HG03103 (cell line): Measurements from ENCODE around the gene CACNB4.
A peak's percentile ranks its signal among the peaks of the same experiment; 100 is the strongest.
"Not testable (repeated sequence)": the region's sequence is repeated elsewhere in the genome, so short reads cannot be mapped to it uniquely, and the experiment has no call there.

ENCODE experiments used
- ATAC-seq: cut with Tn5 transposase; IDR thresholded peaks from one replicate; pipeline ENCODE4 v1.9.1; 2021; ENCODE audit warnings: low read depth; ENCODE audit not compliant: unreplicated experiment

CACNB4 gene

DNA sequence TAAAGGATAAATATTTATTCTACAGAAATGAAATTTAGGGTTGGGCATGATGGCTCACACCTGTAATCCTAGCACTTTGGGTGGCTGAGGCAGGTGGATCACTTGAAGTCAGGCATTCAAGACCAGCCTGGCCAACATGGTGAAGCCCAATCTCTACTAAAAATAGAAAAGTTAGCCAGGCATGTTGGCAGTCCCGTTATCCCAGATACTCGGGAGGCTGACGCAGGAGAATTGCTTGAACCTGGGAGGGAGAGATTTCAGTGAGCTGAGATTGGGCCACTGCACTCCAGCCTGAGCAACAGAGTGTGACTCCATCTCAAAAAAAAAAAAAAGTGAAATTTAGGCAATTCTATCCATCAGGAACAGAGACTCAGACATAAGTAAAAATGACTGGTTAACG, 8.1 kb downstream of the CACNB4 start:
- ATAC-seq = not testable (repeated sequence)

DNA sequence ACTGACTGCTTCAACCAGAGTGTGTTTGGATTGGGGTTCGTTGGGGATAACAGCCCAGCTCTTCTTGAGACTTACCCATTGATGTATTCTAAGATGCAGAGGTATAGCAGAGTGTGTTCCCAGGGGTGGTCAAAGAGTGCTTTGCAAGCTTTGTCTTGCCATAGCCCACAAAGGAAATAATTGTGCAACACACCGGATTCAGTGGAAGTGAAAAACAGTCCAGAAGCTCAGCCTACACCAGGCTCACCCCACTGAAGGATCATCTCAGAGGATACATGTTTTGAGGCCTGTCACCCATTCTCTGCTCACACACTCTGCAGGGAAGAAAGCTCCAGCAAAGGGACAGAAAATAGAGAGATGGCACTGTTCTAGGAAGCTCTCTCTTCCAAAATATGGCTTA, 9.6 kb downstream of the CACNB4 start:
- no peak for ATAC-seq

DNA sequence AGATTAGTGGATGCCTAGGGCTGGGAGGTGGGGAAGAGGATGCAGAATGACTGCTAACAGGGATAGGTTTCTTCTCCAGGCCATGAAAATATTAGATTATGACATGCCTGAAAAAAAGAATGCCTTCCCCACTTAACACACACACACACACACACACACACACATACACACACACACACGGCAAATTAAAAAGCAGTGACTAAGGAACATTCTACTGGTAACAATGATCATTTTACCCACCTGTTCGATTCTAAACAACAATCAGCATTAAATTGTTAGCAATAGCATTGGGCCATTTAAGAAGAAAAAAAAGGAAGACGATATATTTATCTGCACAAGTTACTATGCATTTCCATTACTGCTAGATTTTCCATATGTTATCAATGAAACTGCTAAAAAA, 10.8 kb downstream of the CACNB4 start:
- ATAC-seq = no peak

DNA sequence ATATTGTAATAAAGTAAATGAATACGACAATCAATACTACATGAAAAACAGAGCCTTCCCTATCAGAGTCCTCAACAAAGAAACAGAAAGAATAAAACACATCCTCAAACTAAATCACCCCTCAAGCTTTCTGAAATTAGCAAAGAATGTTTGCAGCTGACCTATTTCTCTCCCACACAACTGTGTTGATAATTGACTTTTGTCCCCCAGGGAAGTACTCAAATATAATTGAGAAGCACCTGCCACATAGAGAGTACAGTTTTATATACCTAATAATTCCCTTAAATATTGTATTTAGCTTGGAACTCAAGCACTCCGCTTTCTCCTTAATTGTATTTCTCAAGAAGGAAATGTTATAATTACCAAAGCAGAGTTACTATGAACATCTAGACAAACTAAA, 12.6 kb downstream of the CACNB4 start:
- no peak for ATAC-seq

DNA sequence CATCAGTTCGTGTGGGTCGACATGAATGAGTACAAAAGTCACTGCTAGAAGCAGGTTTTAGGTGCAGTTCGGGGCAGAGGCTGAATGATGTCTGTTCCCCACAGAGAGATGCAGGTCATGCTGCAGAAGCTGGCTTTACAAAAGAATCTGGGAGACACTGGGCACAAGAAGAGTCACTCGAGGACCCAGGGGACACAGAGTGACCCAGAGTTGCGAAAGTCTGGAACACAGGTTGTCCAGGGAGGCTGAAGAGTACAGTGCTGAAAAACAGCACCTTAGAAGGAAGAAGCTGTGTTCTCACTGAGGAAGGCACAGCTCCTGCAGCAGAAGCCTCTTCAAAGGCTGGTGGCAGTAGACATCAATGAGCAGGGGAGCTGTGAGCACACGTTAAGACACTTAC, 14.8 kb downstream of the CACNB4 start:
- no peak for ATAC-seq

DNA sequence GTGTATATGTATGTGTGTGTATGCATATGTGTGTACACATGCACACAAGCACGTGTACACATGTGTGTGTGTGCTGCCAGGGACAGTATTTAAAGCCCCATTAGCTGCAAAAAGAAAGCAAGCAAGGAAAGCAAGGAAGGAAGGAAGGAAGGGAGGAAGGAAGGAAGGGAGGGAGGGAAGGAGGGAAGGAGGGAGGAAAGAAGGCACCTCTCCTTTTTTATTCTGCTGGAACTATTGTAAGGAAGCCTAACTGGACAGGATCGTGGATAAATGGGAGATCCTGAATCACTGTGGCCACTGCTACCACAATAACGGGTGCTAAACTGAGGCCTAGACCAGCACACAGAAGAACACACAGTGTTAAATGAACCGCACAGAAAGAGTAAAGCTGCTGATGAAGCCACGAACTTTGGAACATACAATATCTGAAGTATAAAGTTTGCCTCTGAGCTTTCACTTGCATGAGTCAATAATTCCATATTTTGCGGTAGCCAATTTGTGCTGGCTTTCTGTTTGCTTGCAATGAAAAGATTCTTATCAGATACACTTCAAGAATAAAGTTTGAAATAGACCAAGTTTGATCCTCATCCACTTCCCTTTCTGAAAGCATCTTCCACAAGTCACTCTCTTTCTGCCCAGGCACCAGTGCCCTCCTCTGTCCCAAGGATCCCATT, 15.5 kb downstream of the CACNB4 start:
- no peak for ATAC-seq

DNA sequence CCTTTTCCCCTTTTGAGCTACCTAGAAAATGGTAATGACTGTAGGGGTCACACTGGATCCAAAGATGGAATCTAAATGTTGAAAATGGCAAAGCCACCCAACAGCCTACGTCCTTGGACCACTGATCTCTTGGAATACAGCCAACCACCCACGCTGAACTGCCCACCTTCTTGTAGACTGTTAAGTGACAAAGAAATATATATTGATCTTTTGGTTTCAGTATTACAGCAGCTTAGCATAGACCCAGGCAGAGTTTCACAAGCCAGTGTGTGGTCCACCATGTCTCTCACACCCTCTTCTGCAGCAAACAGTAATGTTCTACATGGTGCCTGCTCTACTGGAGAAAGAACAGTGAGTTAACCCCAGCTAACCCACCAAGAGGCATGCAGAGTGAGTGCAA, 20.2 kb downstream of the CACNB4 start:
- ATAC-seq = peak; percentile 65

DNA sequence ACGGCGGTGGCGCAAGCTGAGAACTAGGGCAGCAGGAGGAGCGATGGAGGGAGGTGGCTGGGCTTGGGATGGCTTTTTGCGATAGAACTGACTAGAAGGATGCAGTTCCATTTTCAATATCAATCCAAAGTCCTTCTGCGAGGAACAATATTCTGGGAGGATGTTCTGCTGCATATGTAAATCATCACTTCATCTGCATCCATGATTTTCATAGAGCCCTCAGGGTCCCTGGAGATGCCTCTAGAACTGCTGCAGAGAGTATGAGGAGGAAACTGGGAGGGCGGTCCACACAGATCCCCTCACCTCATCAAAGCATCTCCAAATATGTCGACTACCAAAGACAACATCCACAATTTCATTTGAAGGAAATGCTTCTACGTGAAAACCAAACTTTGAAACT, 20.8 kb downstream of the CACNB4 start:
- no peak for ATAC-seq

DNA sequence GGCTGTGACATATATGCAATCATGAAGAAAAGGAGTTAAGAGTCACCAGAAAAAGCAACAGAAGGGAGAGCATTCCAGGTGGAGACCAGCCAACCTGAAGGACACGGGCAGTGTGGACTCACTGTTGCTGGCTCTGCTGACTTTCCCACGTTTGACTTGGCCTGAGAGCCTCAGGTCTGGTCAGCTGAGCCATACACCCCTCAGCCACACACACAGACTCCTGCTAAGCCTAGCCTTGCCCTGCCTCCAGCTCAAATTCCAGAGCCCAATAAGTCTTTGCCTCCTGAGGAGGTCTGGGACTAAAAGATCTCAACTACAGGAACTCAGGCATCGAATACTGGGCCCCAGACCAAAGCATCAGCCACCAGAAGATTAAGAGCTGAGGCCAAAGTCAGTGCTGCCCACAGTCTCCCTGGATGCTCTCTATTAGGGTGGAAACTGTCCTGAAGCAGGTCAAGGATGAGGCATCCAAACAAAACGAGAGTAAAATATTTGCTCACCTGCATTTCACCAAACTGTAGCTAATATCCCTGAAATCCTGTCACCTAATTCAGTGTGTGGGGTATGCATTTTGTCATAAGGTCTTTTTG, 23.3 kb downstream of the CACNB4 start:
- ATAC-seq = no peak

DNA sequence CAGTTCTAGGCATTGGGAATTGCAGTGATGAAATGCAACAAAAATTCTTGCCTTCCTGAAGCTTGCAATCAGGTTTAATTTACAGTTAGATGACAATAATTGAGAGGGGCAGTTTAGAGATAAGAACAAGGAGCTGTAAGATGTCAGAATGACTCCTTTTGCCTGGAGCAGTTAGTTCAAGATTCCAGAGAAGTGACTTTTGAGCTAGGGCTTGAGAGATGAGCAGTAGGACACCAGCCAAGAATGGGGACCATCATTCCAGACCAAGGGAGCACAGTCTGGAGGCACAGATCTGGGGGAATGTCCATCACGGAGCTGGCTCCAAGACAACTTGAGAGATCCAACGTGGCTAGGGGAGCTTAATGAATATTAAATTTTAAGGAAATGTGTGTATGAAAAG, 26.8 kb downstream of the CACNB4 start:
- no peak for ATAC-seq

DNA sequence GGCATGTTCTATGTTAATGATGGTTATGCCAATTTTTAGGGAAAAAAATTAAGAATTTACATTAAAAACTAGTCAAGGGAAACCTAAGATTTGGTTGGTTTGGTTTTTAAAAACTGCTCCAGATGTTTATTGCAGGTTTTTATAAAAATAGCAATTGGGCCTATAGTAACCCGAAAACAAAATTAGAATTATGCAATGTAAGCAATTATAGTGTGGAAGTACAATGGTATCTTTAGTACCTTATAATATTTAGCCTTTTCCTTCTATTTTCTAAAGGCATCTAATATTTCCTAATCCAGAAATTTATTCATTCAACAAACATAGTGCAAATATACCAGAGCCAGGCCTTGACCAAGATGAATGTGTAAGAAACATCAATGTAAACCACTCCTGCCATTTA, 27.3 kb downstream of the CACNB4 start:
- ATAC-seq = no peak

DNA sequence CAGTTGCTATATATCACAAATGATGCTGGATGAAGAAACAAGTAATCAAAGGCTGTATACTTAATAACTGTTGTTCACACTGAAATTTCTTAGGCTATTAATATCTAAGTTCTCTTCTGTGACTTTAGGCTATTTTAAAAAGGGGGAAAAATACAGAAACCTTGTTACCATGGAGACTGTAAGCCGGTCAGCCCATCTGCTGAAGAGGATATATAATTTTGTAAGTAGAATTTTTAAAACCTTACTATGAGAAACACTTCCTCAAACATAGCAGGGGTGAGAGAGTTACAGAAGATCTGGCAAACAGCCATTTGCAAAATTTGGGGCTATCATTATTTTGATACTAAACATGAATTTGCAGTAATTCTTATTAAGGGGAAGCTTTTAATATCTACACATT, 27.8 kb downstream of the CACNB4 start:
- ATAC-seq = peak; percentile 72

DNA sequence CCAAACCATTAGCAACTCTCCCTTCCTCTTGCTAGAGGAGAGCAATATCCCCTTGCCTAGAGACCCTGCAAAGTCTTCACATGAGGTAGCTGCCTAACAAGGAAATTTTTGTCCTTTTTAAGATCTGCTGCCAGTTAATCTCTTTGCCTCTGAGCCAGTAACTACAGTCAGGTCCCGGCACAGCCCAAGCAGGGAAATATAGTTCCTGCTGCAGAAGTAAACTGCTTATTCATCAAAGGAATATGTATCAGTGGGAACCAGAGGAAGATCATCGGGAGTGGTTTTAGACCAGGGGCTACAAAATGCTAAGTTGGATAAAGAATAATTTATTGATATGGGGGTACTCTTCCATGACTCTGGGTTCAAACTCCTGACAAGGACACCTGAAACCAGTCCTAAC, 30.6 kb downstream of the CACNB4 start:
- no peak for ATAC-seq

DNA sequence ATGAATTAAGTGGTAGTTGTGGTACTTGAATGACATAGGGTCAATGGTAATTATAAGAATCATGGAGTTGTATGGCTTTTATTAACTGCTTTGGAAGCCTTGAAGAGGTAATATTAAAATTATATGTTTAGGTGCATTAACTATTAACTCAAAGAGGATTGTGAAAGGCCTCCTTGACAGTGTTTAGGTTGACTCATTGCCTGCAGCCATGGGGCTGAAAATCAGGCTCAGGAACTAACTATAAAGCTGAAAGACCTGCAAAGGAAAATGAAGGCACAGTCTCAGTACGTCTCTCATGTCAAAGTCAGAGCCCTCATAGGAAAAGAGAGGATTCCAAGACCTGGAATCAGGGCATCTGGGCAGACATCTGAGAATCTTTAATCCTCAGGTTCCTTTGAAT, 31.0 kb downstream of the CACNB4 start:
- no peak for ATAC-seq

DNA sequence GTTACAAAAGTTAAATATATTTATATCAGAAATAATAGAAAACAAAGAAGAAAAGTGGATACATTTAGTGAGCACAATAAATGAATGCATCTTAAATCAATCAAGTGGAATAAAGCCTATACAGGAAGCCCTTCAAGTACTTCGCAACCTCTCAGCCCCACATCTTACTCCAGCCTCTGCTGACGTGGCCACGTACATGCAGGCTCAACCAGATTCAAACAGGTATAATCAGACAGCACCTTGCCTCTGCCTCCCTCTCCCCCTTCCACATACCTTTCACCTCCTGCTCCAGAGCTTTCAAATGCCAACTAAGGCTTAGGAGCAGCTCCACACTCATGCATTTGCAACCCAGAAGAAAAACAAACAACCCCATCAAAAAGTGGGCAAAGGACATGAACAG, 32.9 kb downstream of the CACNB4 start:
- no peak for ATAC-seq

DNA sequence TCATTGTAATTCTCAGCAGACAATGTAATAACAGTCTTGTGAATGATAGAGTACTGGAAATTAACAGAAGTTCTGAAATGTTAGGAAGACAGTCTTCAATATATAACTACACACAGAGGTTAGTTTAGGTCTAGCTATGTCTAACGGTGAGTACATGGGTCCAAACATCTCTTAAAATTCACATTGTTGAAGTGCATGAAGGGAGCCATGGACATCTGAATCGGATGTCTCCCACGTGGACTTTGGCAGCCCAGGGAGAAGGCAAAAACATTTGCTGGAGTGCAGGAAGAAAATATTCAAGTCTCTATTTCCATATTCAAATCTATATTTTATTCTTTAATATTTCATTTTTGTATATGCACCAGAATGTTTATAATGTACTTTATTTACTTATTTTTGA, 34.8 kb downstream of the CACNB4 start:
- ATAC-seq = no peak

DNA sequence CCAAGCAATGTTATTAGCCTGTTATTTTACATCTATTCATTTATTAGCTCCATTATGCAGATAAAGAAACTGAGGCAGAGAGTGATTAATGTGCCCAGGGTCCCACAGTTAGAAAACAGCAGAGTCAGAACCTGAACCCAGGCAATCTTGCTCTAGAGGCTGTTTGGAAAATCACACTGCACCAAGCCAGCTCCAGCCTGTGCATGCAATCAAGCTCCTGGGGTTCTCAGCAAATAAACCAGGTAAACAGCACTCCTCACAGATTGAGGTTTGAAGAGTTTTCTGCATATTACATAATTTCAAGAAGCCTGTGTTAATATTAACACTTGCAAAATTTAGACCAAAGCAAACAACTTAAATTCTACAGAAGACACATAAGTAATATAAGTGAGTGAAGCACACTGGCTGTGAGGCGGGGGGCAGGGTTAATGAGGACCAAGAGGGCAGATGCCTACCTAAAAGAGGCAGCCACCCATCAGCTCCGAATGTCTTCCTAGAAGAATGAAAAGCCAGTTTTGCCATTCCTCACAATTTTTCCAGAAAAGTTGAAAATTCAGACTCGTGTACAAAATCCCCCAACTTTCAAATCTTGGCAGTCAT, 35.4 kb downstream of the CACNB4 start:
- ATAC-seq = no peak

DNA sequence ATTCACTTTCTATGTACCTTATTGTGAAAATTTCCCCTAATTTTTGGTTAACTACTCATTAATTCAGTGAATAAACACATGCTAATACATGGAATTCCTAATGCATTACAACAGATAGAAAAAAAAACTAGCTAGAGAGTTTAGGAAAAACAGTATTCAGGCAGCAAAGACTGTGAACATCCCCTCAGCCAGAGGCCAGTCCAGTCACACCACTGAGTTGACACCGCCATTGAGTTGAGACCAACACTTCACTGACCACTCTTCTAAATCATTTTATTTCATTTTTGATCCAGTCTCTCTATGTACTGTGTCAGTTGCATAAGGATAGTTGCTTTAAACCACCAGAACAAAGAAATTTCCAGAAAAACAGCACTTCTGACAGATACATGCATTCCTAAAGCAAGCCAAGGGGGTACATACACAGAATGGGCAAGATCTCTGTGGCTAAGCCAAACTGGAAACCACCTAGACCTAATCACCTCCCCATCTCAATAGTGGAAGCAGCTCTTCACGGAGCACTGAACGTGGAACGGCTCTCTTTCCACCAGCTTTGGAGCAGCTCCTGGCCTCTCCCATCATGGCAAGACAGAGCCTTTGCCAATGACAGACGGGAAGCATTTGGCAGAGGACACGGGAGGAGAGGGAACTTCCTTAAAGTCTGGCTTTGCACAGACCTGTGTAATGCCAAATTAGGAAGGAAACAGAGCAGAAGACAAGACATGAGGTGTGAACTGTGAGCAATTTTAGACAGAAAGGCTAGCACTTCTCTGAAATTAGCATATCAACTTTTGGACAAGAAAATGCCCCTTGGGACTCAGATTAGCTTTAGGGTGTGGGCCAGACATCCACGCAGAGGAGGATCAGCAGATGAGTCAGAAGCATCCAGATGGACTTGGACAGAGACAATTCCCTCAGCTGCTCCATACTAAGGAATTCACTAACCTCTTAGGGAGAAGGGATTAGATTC, 36.4 kb downstream of the CACNB4 start:
- ATAC-seq = no peak

DNA sequence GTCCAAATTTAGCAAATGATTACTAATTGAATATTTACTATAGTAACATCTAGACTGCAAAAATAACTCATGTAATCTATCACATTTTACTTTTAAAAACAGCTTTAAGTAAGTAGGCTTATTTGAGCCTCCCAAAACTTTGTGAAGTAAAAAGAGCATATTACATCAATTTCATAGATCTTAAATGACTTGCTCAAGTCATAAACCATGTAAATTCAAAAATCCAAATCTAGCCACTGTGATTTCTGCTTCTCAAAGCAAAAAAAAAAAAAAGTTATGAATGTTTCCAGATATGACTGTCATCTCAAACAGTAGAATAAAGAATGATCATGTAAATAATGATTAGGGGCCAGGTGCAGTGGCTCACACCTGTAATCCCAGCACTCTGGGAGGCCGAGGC, 37.5 kb downstream of the CACNB4 start:
- ATAC-seq = no peak

DNA sequence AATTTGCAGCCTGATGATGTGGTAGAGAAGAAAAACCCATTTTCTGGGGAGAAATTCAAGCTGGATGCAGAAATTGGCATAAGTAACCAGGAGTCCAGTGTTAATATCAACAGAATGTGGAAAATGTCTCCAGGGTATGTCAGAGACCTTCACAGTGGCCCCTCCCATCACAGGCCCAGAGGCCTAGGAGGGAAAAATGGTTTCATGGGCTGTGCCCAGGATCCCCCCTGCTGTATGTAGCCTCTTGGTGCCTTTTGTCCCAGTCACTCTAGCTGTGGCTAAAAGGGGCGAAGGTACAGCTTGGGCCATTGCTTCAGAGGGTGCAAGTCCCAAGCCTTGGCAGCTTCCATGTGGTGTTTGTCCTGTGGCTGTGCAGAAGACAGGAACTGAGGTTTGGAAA, 40.2 kb downstream of the CACNB4 start:
- no peak for ATAC-seq

DNA sequence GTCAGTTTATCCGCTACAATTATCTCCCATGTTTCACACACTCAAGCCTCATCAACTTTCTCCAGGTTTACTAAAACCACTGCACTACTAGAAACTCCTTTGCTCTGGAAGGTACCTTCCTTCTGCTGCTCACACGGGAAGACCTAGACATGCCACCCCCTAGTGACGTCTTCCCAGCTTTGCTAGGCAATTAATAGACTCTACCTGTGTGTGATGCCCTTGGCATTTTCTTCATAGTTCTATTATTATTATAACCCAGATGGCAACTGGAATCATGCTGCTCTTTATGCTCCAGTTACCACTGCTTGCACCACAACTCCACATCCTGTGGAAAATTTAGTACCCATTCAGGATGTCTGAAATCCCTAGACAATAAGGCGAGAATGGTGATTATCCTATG, 42.4 kb downstream of the CACNB4 start:
- ATAC-seq = no peak
